Renal pelvis (tissue), 4 donors: Measurements from ENCODE around the gene SULT2B1. TPM values are rescaled to one million over a fixed set of nuclear protein-coding genes. Genes with fewer than 3 reads are reported as not detected.
"Not testable (repeated sequence)": the region's sequence is repeated elsewhere in the genome, so short reads cannot be mapped to it uniquely, and the experiment has no call there.

Experiments used
- DNase-seq: peaks from one replicate; pipeline ENCODE4 v3.0.0-alpha.2; 2013
- polyA plus RNA-seq, 3 donors: library from polyadenylated mRNA; unstranded; fragments of 120-200 nt; gene quantifications; one replicate each; pipeline ENCODE4 v1.2.1, GENCODE V29; 2013; ENCODE audit not compliant: insufficient read length in 3 of 3

Gene SULT2B1
- polyA plus RNA-seq, 3 donors = 0.43 to 0.81 (median 0.43) TPM

DNA sequence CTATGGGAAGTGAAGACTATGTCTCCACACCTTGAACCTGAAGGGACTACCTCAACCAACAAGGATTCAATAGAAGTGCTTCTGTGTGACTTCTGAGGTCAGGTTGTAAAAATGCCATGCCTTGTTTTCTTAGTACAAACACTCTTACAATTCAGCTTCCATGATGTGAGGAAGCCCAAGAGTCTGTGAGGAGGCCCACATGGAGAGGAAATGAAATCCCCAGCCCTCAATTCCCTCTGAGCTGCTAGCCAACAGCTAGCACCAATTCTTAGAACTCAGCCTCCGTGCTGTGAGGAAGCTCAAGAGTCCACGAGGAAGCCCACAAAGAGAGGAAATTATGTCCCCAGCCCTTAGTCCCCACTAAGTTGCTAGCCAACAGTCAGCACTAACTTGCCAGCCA is 27.8 kb upstream of the SULT2B1 start:
- DNase-seq = no peak

GRCh38 chr19:48524732-48525131 is 27.2 kb upstream of the SULT2B1 start:
- DNase-seq = no peak

GRCh38 chr19:48529156-48529555 is 22.8 kb upstream of the SULT2B1 start:
- no peak for DNase-seq

DNA sequence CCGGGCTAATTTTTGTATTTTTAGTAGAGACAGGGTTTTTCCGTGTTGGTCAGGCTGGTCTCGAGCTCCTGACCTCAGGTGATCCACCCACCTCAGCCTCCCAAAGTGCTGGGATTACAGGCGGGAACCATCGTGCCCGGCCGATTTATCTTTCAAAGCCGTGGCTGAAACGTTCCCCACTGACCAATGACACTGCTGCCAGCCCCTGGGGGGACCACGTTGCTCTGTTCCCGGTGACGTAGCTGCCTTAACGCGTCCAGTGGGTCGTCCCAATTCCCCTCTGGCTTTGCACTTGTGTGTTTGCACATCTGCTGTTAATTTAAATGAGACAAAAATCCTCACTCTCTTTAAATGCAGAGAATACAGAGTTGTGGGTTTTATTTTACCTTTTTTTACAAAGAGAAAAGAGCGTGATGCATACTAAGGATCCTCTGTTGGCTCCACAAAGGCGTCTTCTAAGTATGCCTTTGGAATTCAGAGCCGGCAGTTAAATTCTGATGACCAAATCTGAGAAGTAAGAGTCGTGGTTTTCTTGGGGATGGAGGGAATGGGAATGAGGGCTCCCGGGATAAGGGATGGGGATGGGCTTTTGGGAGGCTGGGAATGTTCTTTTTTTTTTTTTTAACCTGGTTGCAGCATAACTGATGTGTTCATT is 21.8 kb upstream of the SULT2B1 start:
- no peak for DNase-seq

DNA sequence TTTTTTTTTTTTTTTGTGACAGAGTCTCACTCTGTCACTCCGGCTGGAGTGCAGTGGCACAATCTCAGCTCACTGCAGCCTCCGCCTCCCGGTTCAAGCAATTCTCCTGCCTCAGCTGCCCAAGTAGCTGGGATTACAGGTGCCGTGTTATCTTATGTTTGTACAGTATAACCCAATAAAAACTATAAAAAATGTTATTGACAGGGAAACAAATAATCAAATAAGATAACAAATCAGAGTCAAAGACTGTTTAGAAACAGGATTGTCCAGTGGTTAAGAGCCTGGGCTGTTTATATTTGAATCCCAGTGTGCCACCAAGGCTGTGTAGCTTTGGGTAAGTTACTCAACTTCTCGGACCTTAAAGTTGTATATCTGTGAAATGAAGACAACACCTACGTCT is 21.2 kb upstream of the SULT2B1 start:
- no peak for DNase-seq

- no peak for DNase-seq
Measured at GRCh38 chr19:48533770-48534169, 18.2 kb upstream of the SULT2B1 start.

DNA sequence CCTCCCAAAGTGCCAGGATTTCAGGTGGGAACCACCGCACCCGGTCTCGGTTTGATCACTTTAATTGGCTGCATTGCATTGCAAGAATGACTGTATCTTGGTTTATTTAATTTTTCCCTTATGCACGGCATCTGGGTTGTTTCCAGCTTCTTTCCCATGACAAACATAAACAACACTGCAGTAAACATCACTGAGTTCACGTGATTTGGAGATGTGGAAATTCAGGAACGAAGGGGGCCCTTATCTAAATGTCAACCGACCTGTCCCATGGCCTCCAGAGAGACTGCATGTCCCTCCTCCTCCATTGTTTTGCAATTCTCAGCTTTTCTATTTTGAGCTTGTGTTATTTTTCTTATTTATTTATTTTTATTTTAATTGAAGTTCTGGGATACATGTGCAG is 14.4 kb upstream of the SULT2B1 start:
- DNase-seq = no peak

DNA sequence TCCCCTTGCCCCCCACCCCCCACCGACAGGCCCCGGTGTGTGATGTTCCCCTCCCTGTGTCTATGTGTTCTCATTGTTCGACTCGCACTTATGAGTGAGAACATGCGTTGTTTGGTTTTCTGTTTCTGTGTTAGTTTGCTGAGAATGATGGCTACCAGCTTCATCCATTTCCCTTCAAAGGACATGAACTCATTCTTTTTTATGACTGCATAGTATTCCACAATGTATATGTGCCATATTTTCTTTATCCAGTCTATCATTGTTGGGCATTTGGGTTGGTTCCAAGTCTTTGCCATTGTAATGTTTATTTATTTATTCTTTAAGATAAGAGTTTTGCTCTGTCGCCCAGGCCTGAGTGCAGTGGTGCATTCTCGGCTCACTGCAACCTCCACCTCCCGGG is 13.9 kb upstream of the SULT2B1 start:
- DNase-seq = not testable (repeated sequence)

DNA sequence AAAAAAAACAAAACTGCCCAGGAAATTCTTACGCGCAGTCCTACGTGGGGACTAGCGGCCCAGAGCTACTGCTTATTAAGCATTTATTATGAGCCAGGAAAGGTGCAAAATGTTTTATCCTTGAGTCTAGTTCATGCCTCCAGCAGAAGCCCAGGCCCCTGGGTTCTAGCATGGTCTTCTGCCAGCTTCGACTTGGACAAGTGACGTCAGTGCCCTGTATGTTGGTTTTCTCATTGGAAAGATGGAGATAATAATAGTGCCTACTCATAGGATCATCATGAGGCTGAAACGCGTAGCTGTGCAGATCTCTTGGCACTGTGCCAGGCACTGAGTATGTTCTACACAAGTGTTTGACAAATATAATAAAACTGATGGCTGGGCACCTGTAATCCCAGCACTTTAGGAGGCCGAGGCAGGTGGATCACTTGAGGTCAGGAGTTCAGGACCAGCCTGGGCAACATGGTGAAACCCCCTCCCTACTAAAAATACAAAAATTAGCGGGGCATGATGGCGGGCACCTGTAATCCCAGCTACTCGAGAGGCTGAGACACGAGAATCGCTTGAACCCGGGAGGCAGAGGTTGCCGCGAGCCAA is 12.4 kb upstream of the SULT2B1 start:
- no peak for DNase-seq

GRCh38 chr19:48540110-48540509 is 11.9 kb upstream of the SULT2B1 start:
- no peak for DNase-seq

- DNase-seq = no peak
Measured at GRCh38 chr19:48541813-48542212, 10.2 kb upstream of the SULT2B1 start.

GRCh38 chr19:48543121-48543710 is 8.8 kb upstream of the SULT2B1 start:
- DNase-seq = no peak

DNA sequence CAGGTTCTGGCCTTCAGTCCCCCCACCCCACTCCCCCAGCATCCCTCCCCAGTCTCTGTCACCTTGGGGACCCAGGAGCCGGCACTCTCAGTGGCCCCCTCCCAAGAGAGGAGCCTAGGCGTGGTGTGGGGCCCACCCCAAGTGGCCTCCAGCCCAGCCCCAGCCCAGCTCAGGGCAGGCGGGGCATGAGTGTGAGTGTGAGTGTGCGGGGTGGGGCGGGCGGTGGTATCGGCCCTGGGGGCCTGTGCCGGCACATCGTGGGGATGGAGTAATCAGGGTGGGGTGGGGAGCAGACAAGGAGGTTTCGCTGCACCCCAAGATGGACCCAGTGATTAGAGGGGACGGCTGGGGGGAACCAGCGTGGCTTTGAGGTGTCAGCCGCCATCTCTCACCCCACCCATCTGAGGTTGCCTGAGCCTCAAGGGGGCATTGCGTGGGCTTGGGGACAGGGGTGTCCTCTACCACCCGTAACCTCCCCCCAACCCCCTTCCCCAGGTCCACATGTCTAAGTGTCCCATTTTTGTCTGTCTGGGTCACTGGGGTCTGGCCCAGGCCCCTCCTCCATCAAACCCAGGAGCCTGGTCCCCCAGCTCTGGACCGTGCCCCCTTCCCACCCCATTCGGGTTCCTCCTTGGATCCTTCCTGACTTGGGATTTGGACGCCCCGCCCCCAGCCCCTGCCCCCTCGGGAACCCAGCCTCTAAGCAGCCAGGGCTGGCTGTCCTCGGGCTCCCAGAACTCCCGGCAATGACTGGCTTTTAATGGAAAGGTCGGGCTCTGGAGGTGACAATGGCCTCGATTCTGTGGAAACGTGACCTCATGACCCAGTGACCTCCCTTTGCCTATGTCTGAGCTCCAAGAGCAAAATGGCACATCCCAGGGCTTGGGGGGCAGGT is 6.9 kb upstream of the SULT2B1 start:
- no peak for DNase-seq

GRCh38 chr19:48547722-48548121 is 4.2 kb upstream of the SULT2B1 start:
- DNase-seq = no peak

DNA sequence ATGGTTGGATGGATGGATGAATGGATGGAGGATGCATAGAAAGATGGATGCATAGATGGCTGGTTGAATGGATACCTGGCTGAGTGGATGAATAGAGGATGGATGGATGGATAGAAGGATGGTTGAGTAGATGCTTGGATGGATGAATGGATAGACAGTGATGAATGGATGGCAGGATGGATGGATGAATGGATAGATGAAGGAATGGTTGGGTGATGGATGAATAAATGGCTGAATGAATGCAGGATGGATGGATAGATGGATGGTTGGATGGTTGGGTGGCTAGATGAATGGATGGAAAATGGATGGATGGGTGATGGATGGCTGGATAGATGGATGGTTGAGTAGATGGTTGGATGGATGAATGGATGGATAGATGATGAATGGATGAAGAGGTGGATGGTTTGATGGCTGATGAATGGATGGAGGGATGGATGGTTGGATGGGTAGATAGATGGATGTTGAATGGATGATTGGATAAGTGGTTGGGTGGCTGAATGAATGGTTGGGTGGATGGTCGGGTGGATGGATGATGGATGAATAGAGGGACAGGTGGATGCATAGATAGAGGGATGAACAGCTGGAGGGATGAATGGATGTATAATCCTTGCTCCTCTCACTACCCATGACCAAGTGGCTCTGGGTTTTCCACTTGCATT is 3.6 kb upstream of the SULT2B1 start:
- no peak for DNase-seq

DNA sequence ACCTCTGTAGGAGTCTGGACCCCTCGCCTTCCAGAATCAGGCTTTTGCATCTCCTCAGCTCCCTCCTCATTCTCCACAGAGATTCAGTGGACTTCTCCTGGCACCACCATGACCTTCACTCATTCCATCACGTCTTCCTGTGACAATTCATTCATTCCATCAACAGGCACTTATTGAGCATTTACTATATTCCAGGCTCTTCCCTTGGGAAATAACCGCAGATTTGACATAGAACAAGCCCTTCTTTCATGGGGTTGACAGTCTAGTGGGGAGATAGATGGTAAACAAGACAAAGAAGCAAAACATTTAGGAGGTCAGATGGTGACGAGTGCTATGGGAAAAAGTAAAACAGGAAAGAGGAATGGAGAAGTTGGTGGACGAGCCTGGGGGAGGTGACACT is 2.6 kb upstream of the SULT2B1 start:
- no peak for DNase-seq

DNA sequence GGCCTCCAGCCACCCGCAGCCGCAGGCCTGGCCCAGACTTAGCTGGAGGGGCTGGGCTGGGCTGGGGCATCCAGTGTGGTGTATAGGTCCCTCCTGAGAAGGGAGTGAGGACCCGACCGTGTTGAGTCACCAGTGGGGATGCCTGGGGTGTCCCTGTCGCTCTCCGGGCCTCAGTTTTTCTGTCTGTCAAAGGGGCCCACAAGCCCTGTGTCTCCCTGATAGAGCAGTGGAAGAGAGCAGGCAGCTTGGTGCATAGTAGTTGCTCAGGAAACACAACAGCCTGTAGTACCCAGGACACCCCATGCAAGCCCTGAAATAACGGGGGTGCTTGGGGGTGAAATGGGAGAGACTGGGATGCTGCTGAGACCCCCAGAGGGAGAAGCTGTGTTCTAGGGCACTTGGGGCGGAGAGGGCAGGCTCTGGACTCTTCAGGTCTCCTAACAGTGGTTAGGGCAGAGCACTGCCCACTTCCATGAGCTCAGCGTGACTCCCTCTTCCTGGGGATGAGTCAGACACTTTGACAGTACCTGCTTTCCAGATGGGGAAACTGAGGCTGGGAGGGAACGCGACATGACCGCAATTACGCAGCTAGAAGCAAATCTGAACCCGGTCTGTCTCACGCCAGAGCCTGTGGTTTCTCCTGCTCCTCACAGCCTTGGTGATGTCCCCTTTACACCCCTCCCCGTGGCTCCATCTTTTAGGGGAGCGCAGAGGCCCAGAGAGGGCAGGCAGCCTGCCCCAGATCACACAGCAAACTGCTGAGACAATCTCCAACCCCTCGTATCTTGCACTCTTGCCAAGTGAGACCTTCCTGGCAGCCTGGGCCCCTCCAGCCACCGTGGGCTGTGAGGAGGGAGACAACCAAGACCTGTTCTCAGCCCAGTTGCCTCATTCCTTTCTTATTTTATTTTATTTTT is 692 bp downstream of the SULT2B1 start:
- DNase-seq = no peak

- no peak for DNase-seq
Measured at GRCh38 chr19:48553676-48554384, 1.9 kb downstream of the SULT2B1 start.

- DNase-seq = peak; percentile 71
Measured at GRCh38 chr19:48554385-48555091, 2.6 kb downstream of the SULT2B1 start.

GRCh38 chr19:48556163-48556562 is 4.2 kb downstream of the SULT2B1 start:
- no peak for DNase-seq
